GM21390 (cell line): Measurements from ENCODE around the gene SNTG2.

Experiments
- ATAC-seq: cut with Tn5 transposase; IDR thresholded peaks from one replicate; pipeline ENCODE4 v1.9.1; 2021; ENCODE audit not compliant: unreplicated experiment

The SNTG2 gene

GRCh38 chr2:1169291-1169949, 218.8 kb downstream of the SNTG2 start:
- no peak for ATAC-seq

GRCh38 chr2:1170241-1170640, 219.6 kb downstream of the SNTG2 start:
- no peak for ATAC-seq

GRCh38 chr2:1170711-1171110, 220.1 kb downstream of the SNTG2 start:
- no peak for ATAC-seq

GRCh38 chr2:1173528-1173927, 222.9 kb downstream of the SNTG2 start:
- ATAC-seq = no peak

GRCh38 chr2:1181893-1182292, 231.2 kb downstream of the SNTG2 start:
- ATAC-seq = no peak

- no peak for ATAC-seq
Measured at GRCh38 chr2:1183300-1183699, 232.7 kb downstream of the SNTG2 start.

- no peak for ATAC-seq
Measured at GRCh38 chr2:1186421-1186820, 235.8 kb downstream of the SNTG2 start.

- no peak for ATAC-seq
Measured at GRCh38 chr2:1187189-1187588, 236.5 kb downstream of the SNTG2 start.

GRCh38 chr2:1192121-1192520, 241.5 kb downstream of the SNTG2 start:
- ATAC-seq = no peak

- no peak for ATAC-seq
Measured at GRCh38 chr2:1193801-1194200, 243.2 kb downstream of the SNTG2 start.

- no peak for ATAC-seq
Measured at GRCh38 chr2:1203772-1204171, 253.1 kb downstream of the SNTG2 start.

GRCh38 chr2:1205853-1206252, 255.2 kb downstream of the SNTG2 start:
- no peak for ATAC-seq

- ATAC-seq = no peak
Measured at GRCh38 chr2:1207962-1208510, 257.4 kb downstream of the SNTG2 start.

- ATAC-seq = no peak
Measured at GRCh38 chr2:1208522-1208921, 257.9 kb downstream of the SNTG2 start.

- no peak for ATAC-seq
Measured at GRCh38 chr2:1209246-1209645, 258.6 kb downstream of the SNTG2 start.

- ATAC-seq = no peak
Measured at GRCh38 chr2:1209761-1210160, 259.1 kb downstream of the SNTG2 start.

- ATAC-seq = no peak
Measured at GRCh38 chr2:1210352-1210751, 259.7 kb downstream of the SNTG2 start.

GRCh38 chr2:1219901-1220573, 269.4 kb downstream of the SNTG2 start:
- ATAC-seq = no peak

- no peak for ATAC-seq
Measured at GRCh38 chr2:1222056-1222455, 271.4 kb downstream of the SNTG2 start.

- ATAC-seq = no peak
Measured at GRCh38 chr2:1223791-1224190, 273.1 kb downstream of the SNTG2 start.

- no peak for ATAC-seq
Measured at GRCh38 chr2:1224901-1225300, 274.3 kb downstream of the SNTG2 start.

- ATAC-seq = no peak
Measured at GRCh38 chr2:1226766-1227165, 276.1 kb downstream of the SNTG2 start.
